Left renal cortex interstitium (tissue), 4 donors: ENCODE results near the gene YY1. TPM values are rescaled to one million over a fixed set of nuclear protein-coding genes. Genes with fewer than 3 reads are reported as not detected.
"Not testable (repeated sequence)": the region's sequence is repeated elsewhere in the genome, so short reads cannot be mapped to it uniquely, and the experiment has no call there.

ENCODE experiments used
- DNase-seq, 4 donors: peaks; one replicate each; pipeline ENCODE4 v3.0.0-alpha.2; 2013; ENCODE audit warnings: low read depth in 4 of 4, low spot score in 2 of 4, missing footprints in 1 of 4
- polyA plus RNA-seq, 4 donors: library from polyadenylated mRNA; unstranded; fragments of 120-200 nt; gene quantifications; one replicate each; pipeline ENCODE4 v1.2.1, GENCODE V29; 2013; ENCODE audit not compliant: insufficient read length in 4 of 4

YY1 gene
- polyA plus RNA-seq, 4 donors, result 119 to 142 (median 131) TPM

- DNase-seq, result no peak
Measured at GRCh38 chr14:100282766-100283419, 43.9 kb downstream of the YY1 start.

GRCh38 chr14:100283436-100283835 lies 44.5 kb downstream of the YY1 start:
- DNase-seq, result not testable (repeated sequence)

- no peak for DNase-seq
Measured at GRCh38 chr14:100283984-100284881, 45.3 kb downstream of the YY1 start.

GRCh38 chr14:100285021-100285912 lies 46.3 kb downstream of the YY1 start:
- no peak for DNase-seq

- no peak for DNase-seq
Measured at GRCh38 chr14:100285913-100286400, 47.0 kb downstream of the YY1 start.

- DNase-seq, result no peak
Measured at GRCh38 chr14:100286484-100287191, 47.7 kb downstream of the YY1 start.

GRCh38 chr14:100287202-100287997 lies 48.5 kb downstream of the YY1 start:
- DNase-seq, result no peak

GRCh38 chr14:100287998-100288295 lies 49.0 kb downstream of the YY1 start:
- not testable (repeated sequence) for DNase-seq

GRCh38 chr14:100288382-100289185 lies 49.6 kb downstream of the YY1 start:
- DNase-seq, result no peak

- no peak for DNase-seq
Measured at GRCh38 chr14:100289916-100290606, 51.1 kb downstream of the YY1 start.

GRCh38 chr14:100290607-100291304 lies 51.8 kb downstream of the YY1 start:
- no peak for DNase-seq

GRCh38 chr14:100291305-100292075 lies 52.5 kb downstream of the YY1 start:
- no peak for DNase-seq

- no peak for DNase-seq
Measured at GRCh38 chr14:100292301-100292775, 53.4 kb downstream of the YY1 start.

GRCh38 chr14:100292776-100293461 lies 54.0 kb downstream of the YY1 start:
- DNase-seq, result no peak

GRCh38 chr14:100293497-100294212 lies 54.7 kb downstream of the YY1 start:
- no peak for DNase-seq
